ENCODE data around the gene ARRDC4. TPM values are rescaled to one million over a fixed set of nuclear protein-coding genes. Genes with fewer than 3 reads are reported as not detected.

ARRDC4 gene
- total and polyA plus RNA-seq, 2 of the 8 experiments (the other 6 are each of a cell fraction or from before 2014, with no cell fraction given), result 3.5 to 3.8 TPM

- no peak overlapping the region for H2BK120ac ChIP-seq (replicated peaks; ENCODE audit: low read depth, low read length)
- no peaks in the 10 kb centered on the region for H3K79me1 ChIP-seq (ENCODE audit: low read depth, low read length)
- no peak overlapping the region for H4K91ac ChIP-seq (replicated peaks; ENCODE audit: insufficient read length, low read length)
- 100% methylated on average over 1 of the region's 1 CpG; no CpG with 5 or more reads in 1 of the 2 experiments for WGBS, 2 experiments (ENCODE audit: extremely low coverage in 1 of 2, insufficient coverage in 1 of 2, insufficient read length in 1 of 2, insufficient replicate concordance in 2 of 2, low coverage in 1 of 2, low lambda C conversion rate in 2 of 2, missing lambda C conversion rate in 1 of 2)
- H3K56ac ChIP-seq (replicated peaks; ENCODE audit: insufficient read length, low read depth, low read length), result no peak overlapping the region
- FAIRE-seq (no peak), DNase-seq (ENCODE audit: low read depth in 1 of 2, low spot score in 2 of 2) (no peak)
- no peak overlapping the region for H3K18ac ChIP-seq (ENCODE audit: extremely low read depth, low read length)
- H3K23ac ChIP-seq (ENCODE audit: insufficient read length), result no peak overlapping the region
- POLR2A ChIA-PET (ENCODE audit: partially characterized antibody), result no interaction called here
- no peaks in the 10 kb centered on the region for H4K20me1 ChIP-seq (replicated peaks in 1 of 2; ENCODE audit: control insufficient read depth in 1 of 2, insufficient read depth in 2 of 2, low read length in 2 of 2)
- no peak overlapping the region for H4K8ac ChIP-seq (ENCODE audit: extremely low read depth, insufficient read depth, low read length)
- H2AFZ ChIP-seq (ENCODE audit: low read length), result no peak overlapping the region
- H3K4me1 ChIP-seq (replicated peaks in 1 of 4; ENCODE audit: control insufficient read depth in 3 of 4, insufficient read depth in 4 of 4, low read length in 3 of 4), result no peaks in the 10 kb centered on the region
- no peaks in the 10 kb centered on the region for H3K27me3 ChIP-seq (replicated peaks in 1 of 4; ENCODE audit: control insufficient read depth in 3 of 4, extremely low read depth in 1 of 4, insufficient read depth in 3 of 4, low read length in 3 of 4)
- no peak overlapping the region for H2BK15ac ChIP-seq (ENCODE audit: low read length)
- CTCF ChIA-PET (ENCODE audit: partially characterized antibody), result interaction anchor here (1.0 kb wide), 1 partner anchor 11 kb away, joined by 4 read pairs; no protein-coding TSS in a partner anchor
- H3K4ac ChIP-seq (replicated peaks; ENCODE audit: insufficient read length, low read depth, low read length), result no peak overlapping the region
- H3K4me3 ChIP-seq (ENCODE audit: extremely low read depth in 1 of 4, insufficient read depth in 2 of 4, low read depth in 3 of 4, low read length in 4 of 4), result no peak overlapping the region
- H3K4me2 ChIP-seq (ENCODE audit: insufficient read depth in 1 of 2, low read depth in 2 of 2, low read length in 2 of 2), result no peak overlapping the region
- H3K9ac ChIP-seq (replicated peaks in 1 of 4; ENCODE audit: extremely low read depth in 1 of 4, low read depth in 3 of 4, low read length in 3 of 4), result no peak overlapping the region
- no peak overlapping the region for H2BK5ac ChIP-seq (ENCODE audit: low read depth, low read length)
- no peak overlapping the region for H4K5ac ChIP-seq (ENCODE audit: insufficient read length, low read depth, low read length)
- no peak overlapping the region for H3K14ac ChIP-seq (ENCODE audit: insufficient read length)
- no peak overlapping the region for H2BK12ac ChIP-seq (ENCODE audit: low read depth, low read length)
- no peak overlapping the region for H2BK20ac ChIP-seq (ENCODE audit: low read length)
- peaks cover 11 to 15% of the 10 kb centered on the region in 2 experiments; a peak in 3 of 4 replicates for H3K9me3 ChIP-seq (ENCODE audit: insufficient read depth in 2 of 2, low read depth in 1 of 2, low read length in 1 of 2)
- no peaks in the 10 kb centered on the region for H3K79me2 ChIP-seq (ENCODE audit: control insufficient read depth in 1 of 2, insufficient read depth in 2 of 2, low read length in 2 of 2)
- H3K27ac ChIP-seq (ENCODE audit: low read depth, low read length), result no peak overlapping the region
- no peaks in the 10 kb centered on the region for H3K36me3 ChIP-seq (ENCODE audit: control insufficient read depth in 2 of 4, insufficient read depth in 4 of 4, low read length in 3 of 4)
- no peaks in the 10 kb centered on the region for H3K23me2 ChIP-seq (ENCODE audit: low read depth, low read length)
- no peak overlapping the region for H2AK5ac ChIP-seq (ENCODE audit: low read depth, low read length)
- TF ChIP-seq NRF1 (IDR thresholded peaks at IDR 0.05; ENCODE audit: low read depth, low read length), result no peak
- no peak for TF ChIP-seq SP2 (IDR thresholded peaks at IDR 0.05; ENCODE audit: low read length)
- TF ChIP-seq SAP30 (IDR thresholded peaks at IDR 0.05; ENCODE audit: insufficient read depth, insufficient replicate concordance, low read length), result no peak
- no peak for TF ChIP-seq TBP (IDR thresholded peaks at IDR 0.05; ENCODE audit: low read depth, low read length)
- TF ChIP-seq CBX5 (IDR thresholded peaks at IDR 0.05; ENCODE audit: low read depth, low read length), result no peak
- TF ChIP-seq SIN3A (conservative IDR thresholded peaks at IDR 0.05 in 1 of 2, IDR thresholded peaks at IDR 0.05 in 1 of 2; ENCODE audit: low read depth in 1 of 2, low read length in 2 of 2), result no peak
- no peak for TF ChIP-seq CBX8 (IDR thresholded peaks at IDR 0.05; ENCODE audit: borderline replicate concordance, low read depth, low read length)
- TF ChIP-seq ATF2 (IDR thresholded peaks at IDR 0.05; ENCODE audit: low read length), result no peak
- no peak for TF ChIP-seq HDAC6 (IDR thresholded peaks at IDR 0.05; ENCODE audit: low read depth, low read length)
- TF ChIP-seq, protein P1, sequence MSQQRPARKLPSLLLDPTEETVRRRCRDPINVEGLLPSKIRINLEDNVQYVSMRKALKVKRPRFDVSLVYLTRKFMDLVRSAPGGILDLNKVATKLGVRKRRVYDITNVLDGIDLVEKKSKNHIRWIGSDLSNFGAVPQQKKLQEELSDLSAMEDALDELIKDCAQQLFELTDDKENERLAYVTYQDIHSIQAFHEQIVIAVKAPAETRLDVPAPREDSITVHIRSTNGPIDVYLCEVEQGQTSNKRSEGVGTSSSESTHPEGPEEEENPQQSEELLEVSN (IDR thresholded peaks at IDR 0.05), result no peak
- no peak for TF ChIP-seq KDM4A (IDR thresholded peaks at IDR 0.05; ENCODE audit: low read depth, low read length, severe bottlenecking)
- TF ChIP-seq TAF7 (optimal IDR thresholded peaks at IDR 0.05; ENCODE audit: borderline replicate concordance, low read depth, low read length), result no peak
Observed at GRCh38 chr15:97933589-97933988, 26.9 kb upstream of the ARRDC4 start.

Data from H1 (cell line).